Type B pancreatic cell (in vitro differentiated cells): ENCODE data around the gene FAM81A. TPM values are rescaled to one million over a fixed set of nuclear protein-coding genes. Genes with fewer than 3 reads are reported as not detected.
A peak's percentile ranks its signal among the peaks of the same experiment; 100 is the strongest.

ENCODE experiments used
- DNase-seq: peaks from one replicate; pipeline ENCODE4 v3.0.0; 2021; ENCODE audit warnings: mixed read lengths; ENCODE audit not compliant: unreplicated experiment; ENCODE audit errors: extremely low spot score
- H3K27ac Mint-ChIP-seq: 2 replicates; pipeline ENCODE4 v1.8.0; 2021; ENCODE audit warnings: mild to moderate bottlenecking, mixed read lengths
- H3K27me3 Mint-ChIP-seq: 2 replicates; pipeline ENCODE4 v1.8.0; 2021; ENCODE audit warnings: mixed read lengths
- H3K36me3 Mint-ChIP-seq: 2 replicates; pipeline ENCODE4 v1.8.0; 2021; ENCODE audit warnings: mixed read lengths
- H3K4me1 Mint-ChIP-seq: one replicate; pipeline ENCODE4 v1.8.0; 2021; ENCODE audit warnings: mixed read lengths; ENCODE audit not compliant: unreplicated experiment
- H3K4me3 Mint-ChIP-seq: 2 replicates; pipeline ENCODE4 v1.8.0; 2021; ENCODE audit warnings: mild to moderate bottlenecking, mixed read lengths
- H3K9me3 Mint-ChIP-seq: 2 replicates; pipeline ENCODE4 v1.8.0; 2021; ENCODE audit warnings: mixed read lengths
- total RNA-seq: library from RNA; stranded (reverse); gene quantifications from 2 replicates; pipeline ENCODE4 v1.2.1, GENCODE V29; 2021; ENCODE audit warnings: low replicate concordance
- TF ChIP-seq, protein P1 (sequence below): fragments of 200-600 bp; sonication (generic); conservative IDR thresholded peaks from 2 replicates; pipeline ENCODE4 v1.5.0; 2021; ENCODE audit warnings: antibody characterized with exemption, mild to moderate bottlenecking

The FAM81A gene
- total RNA-seq, 1 donor from 2014 or later: 1.4 TPM

- TF ChIP-seq, protein P1, sequence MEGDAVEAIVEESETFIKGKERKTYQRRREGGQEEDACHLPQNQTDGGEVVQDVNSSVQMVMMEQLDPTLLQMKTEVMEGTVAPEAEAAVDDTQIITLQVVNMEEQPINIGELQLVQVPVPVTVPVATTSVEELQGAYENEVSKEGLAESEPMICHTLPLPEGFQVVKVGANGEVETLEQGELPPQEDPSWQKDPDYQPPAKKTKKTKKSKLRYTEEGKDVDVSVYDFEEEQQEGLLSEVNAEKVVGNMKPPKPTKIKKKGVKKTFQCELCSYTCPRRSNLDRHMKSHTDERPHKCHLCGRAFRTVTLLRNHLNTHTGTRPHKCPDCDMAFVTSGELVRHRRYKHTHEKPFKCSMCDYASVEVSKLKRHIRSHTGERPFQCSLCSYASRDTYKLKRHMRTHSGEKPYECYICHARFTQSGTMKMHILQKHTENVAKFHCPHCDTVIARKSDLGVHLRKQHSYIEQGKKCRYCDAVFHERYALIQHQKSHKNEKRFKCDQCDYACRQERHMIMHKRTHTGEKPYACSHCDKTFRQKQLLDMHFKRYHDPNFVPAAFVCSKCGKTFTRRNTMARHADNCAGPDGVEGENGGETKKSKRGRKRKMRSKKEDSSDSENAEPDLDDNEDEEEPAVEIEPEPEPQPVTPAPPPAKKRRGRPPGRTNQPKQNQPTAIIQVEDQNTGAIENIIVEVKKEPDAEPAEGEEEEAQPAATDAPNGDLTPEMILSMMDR: no peak
- Mint-ChIP-seq H3K9me3 (peaks cover 7% of the 10 kb centered on the region), H3K4me1 (peaks cover 12% of the 10 kb centered on the region), H3K27me3 (no peaks in the 10 kb centered on the region), H3K4me3 (peak overlapping the region; percentile 26), H3K36me3 (peaks cover 7% of the 10 kb centered on the region), H3K27ac (peak overlapping the region; percentile 97)
- DNase-seq: no peak
Observed at GRCh38 chr15:59570315-59570714, 132.3 kb downstream of the FAM81A start.

DNA sequence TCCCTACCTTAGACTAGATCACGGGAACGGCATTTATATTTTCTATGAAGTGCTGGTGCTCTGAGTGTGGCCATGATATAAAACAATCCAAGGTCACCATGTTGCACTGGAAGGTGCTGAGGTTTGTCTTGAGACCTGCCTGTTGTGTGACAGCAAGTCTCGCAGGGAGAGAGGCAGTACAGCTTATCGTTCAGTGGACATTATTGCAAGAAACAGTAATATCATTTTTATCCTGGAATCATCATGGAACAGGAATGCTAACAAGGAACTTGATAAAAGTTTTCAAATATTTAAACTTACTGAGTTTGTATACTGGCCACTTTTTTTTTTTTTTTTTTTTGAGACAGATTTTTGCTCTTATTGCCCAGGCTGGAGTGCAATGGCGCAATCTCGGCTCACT lies 133.6 kb downstream of the FAM81A start:
- Mint-ChIP-seq H3K27ac (no peak overlapping the region), H3K36me3 (peaks cover 7% of the 10 kb centered on the region), H3K9me3 (peaks cover 7% of the 10 kb centered on the region), H3K4me3 (no peak overlapping the region), H3K4me1 (peaks cover 12% of the 10 kb centered on the region), H3K27me3 (no peaks in the 10 kb centered on the region)
- no peak for DNase-seq
- TF ChIP-seq, protein P1: no peak

Other genes starting within 250 kb of the FAM81A start
- gene LDHAL6B, start 231.3 kb upstream of the FAM81A start, total RNA-seq: not detected in 2 replicates
- 55.6 and 59.8 TPM in 2 replicates for gene MYO1E, start 65.3 kb upstream of the FAM81A start, total RNA-seq
- gene GCNT3, start 173.6 kb downstream of the FAM81A start, total RNA-seq: 19.6 and 32.7 TPM in 2 replicates
- 109 and 115 TPM in 2 replicates for gene GTF2A2, start 219.3 kb downstream of the FAM81A start, total RNA-seq